A549 treated with RU486 at 1 μM for 4 hours (cell line): ENCODE results near the gene NPAS2. TPM values are rescaled to one million over a fixed set of nuclear protein-coding genes. Genes with fewer than 3 reads are reported as not detected.

Source experiments
- total RNA-seq: library from RNA; stranded (reverse); fragments of 200-300 nt; extraction: Qiagen RNA extraction; gene quantifications from 5 replicates; pipeline ENCODE4 v1.2.3, GENCODE V29; 2022; ENCODE audit warnings: low read depth

The NPAS2 gene, protein sequence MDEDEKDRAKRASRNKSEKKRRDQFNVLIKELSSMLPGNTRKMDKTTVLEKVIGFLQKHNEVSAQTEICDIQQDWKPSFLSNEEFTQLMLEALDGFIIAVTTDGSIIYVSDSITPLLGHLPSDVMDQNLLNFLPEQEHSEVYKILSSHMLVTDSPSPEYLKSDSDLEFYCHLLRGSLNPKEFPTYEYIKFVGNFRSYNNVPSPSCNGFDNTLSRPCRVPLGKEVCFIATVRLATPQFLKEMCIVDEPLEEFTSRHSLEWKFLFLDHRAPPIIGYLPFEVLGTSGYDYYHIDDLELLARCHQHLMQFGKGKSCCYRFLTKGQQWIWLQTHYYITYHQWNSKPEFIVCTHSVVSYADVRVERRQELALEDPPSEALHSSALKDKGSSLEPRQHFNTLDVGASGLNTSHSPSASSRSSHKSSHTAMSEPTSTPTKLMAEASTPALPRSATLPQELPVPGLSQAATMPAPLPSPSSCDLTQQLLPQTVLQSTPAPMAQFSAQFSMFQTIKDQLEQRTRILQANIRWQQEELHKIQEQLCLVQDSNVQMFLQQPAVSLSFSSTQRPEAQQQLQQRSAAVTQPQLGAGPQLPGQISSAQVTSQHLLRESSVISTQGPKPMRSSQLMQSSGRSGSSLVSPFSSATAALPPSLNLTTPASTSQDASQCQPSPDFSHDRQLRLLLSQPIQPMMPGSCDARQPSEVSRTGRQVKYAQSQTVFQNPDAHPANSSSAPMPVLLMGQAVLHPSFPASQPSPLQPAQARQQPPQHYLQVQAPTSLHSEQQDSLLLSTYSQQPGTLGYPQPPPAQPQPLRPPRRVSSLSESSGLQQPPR
- 63.7 to 114 TPM (median 102 TPM) in 5 replicates for total RNA-seq

GRCh38 chr2:100819370-100820272, at the start of gene NPAS2:
NPAS2 (plus strand) TSS chr2:100820139; CDS start chr2:100904755, 84,616 bp downstream.

GRCh38 chr2:101001691-101002561, 182.0 kb downstream of the NPAS2 start, which contains the start of gene RPL31:
RPL31 (plus strand) TSS chr2:101002289; CDS start chr2:101002702, 413 bp downstream.

Other genes with a start within 250 kb of the NPAS2 start
- 1,787 to 2,624 TPM (median 2,259 TPM) in 5 replicates for gene RPL31, start 182.2 kb downstream of the NPAS2 start, total RNA-seq